GM19455 (cell line): ENCODE results near the gene LRRC75A.
"Not testable (repeated sequence)": the region's sequence is repeated elsewhere in the genome, so short reads cannot be mapped to it uniquely, and the experiment has no call there.

Experiments
- ATAC-seq: cut with Tn5 transposase; IDR thresholded peaks from one replicate; pipeline ENCODE4 v1.9.1; 2021; ENCODE audit not compliant: unreplicated experiment

Gene LRRC75A

GRCh38 chr17:16455997-16456741 is 35.8 kb downstream of the LRRC75A start:
- no peak for ATAC-seq

- no peak for ATAC-seq
Observed at GRCh38 chr17:16453493-16453851, 38.5 kb downstream of the LRRC75A start.

GRCh38 chr17:16452268-16452667 is 39.7 kb downstream of the LRRC75A start:
- ATAC-seq = not testable (repeated sequence)

GRCh38 chr17:16450028-16450427 is 42.0 kb downstream of the LRRC75A start:
- no peak for ATAC-seq

GRCh38 chr17:16449121-16449570 is 42.8 kb downstream of the LRRC75A start:
- ATAC-seq = no peak

- no peak for ATAC-seq
Observed at GRCh38 chr17:16448490-16448889, 43.5 kb downstream of the LRRC75A start.

- ATAC-seq = no peak
Observed at GRCh38 chr17:16447676-16448075, 44.3 kb downstream of the LRRC75A start.

GRCh38 chr17:16446338-16446983 is 45.5 kb downstream of the LRRC75A start:
- ATAC-seq = no peak

GRCh38 chr17:16444258-16444886 is 47.6 kb downstream of the LRRC75A start:
- no peak for ATAC-seq

GRCh38 chr17:16443511-16444257 is 48.3 kb downstream of the LRRC75A start:
- ATAC-seq = no peak

GRCh38 chr17:16442594-16443510 is 49.1 kb downstream of the LRRC75A start:
- no peak for ATAC-seq

- ATAC-seq = no peak
Observed at GRCh38 chr17:16442141-16442540, 49.9 kb downstream of the LRRC75A start.

GRCh38 chr17:16440901-16441629 is 50.9 kb downstream of the LRRC75A start:
- ATAC-seq = no peak

GRCh38 chr17:16440354-16440753 is 51.6 kb downstream of the LRRC75A start:
- ATAC-seq = not testable (repeated sequence)

- no peak for ATAC-seq
Observed at GRCh38 chr17:16439811-16440351, 52.1 kb downstream of the LRRC75A start.

- ATAC-seq = peak; percentile 5
Observed at GRCh38 chr17:16439303-16439791, 52.6 kb downstream of the LRRC75A start.

GRCh38 chr17:16438557-16439302 is 53.3 kb downstream of the LRRC75A start:
- ATAC-seq = peak; percentile 74

GRCh38 chr17:16438173-16438556 is 53.8 kb downstream of the LRRC75A start:
- ATAC-seq = no peak
